SK-N-SH (cell line): ENCODE data around the gene TP73. TPM values are rescaled to one million over a fixed set of nuclear protein-coding genes. Genes with fewer than 3 reads are reported as not detected.

Experiments
- CTCF ChIA-PET: fragments of 300-600, 350-600 bp; formaldehyde crosslinking; extraction: SDS; loops from one replicate; lab custom pipeline; 2021; lab: Yijun Ruan, JAX
- POLR2A ChIA-PET: fragments of 350-600 bp; sonication (Branson Sonifier 250); formaldehyde crosslinking; extraction: SDS; loops from one replicate; lab custom pipeline; 2020; ENCODE audit warnings: antibody characterized with exemption, inconsistent platforms; lab: Yijun Ruan, JAX
- DNase-seq: peaks from one replicate; pipeline ENCODE4 v3.0.0; 2012
- H2AFZ ChIP-seq: fragments of 200-600 bp; sonication (generic); 2 replicates; pipeline ENCODE4 v1.8.1; 2016; ENCODE audit warnings: antibody characterized with exemption, mild to moderate bottlenecking, low read depth
- H3F3A ChIP-seq: fragments of 200-600 bp; sonication (generic); replicated peaks from 2 replicates; pipeline ENCODE3; 2016; ENCODE audit warnings: antibody characterized with exemption, mild to moderate bottlenecking; ENCODE audit not compliant: insufficient read depth
- H3K27ac ChIP-seq, 2 experiments: fragments of 200-500 bp in 1 of 2; fragments of 200-600 bp in 1 of 2; sonication (Bioruptor generic) in 1 of 2; sonication (generic), shearing (Covaris generic) in 1 of 2; 2 replicates each; pipeline versions ENCODE4 v1.5.1 to v1.6.1; 2014 to 2016; ENCODE audit warnings: low read depth in 2 of 2, inconsistent platforms in 1 of 2, low read length in 1 of 2, mild to moderate bottlenecking in 1 of 2, mixed read lengths in 1 of 2
- H3K27me3 ChIP-seq: fragments of 200-600 bp; sonication (generic), shearing (Covaris generic); 2 replicates; pipeline ENCODE4 v1.6.1; 2016; ENCODE audit warnings: mixed run types; ENCODE audit not compliant: insufficient read depth
- H3K36me3 ChIP-seq, 2 experiments: fragments of 200-500 bp in 1 of 2; fragments of 200-600 bp in 1 of 2; sonication (Bioruptor generic) in 1 of 2; sonication (generic) in 1 of 2; replicated peaks in 1 of 2; 2 replicates each; pipeline versions ENCODE3 to v1.5.1; 2014 to 2016; ENCODE audit warnings: low read length in 1 of 2, mild to moderate bottlenecking in 1 of 2; ENCODE audit not compliant: insufficient read depth in 2 of 2, control insufficient read depth in 1 of 2
- H3K4me1 ChIP-seq, 2 experiments: fragments of 200-500 bp in 1 of 2; fragments of 200-600 bp in 1 of 2; sonication (Bioruptor generic) in 1 of 2; sonication (generic), shearing (Covaris generic) in 1 of 2; 2 replicates each; pipeline versions ENCODE4 v1.5.1 to v1.6.1; 2014 to 2016; ENCODE audit warnings: low read depth in 1 of 2, low read length in 1 of 2, mixed run types in 1 of 2; ENCODE audit not compliant: insufficient read depth in 2 of 2, control insufficient read depth in 1 of 2
- H3K4me2 ChIP-seq: fragments of 200-600 bp; sonication (generic), shearing (Covaris generic); 2 replicates; pipeline ENCODE4 v1.6.1; 2017; ENCODE audit warnings: mixed run types
- H3K4me3 ChIP-seq, 2 experiments: fragments of 200-500 bp in 1 of 2; fragments of 200-600 bp in 1 of 2; sonication (Bioruptor generic) in 1 of 2; sonication (generic), shearing (Covaris generic) in 1 of 2; 2 replicates each; pipeline versions ENCODE4 v1.5.1 to v1.8.1; 2014 to 2016; ENCODE audit warnings: low read depth in 2 of 2, inconsistent platforms in 1 of 2, low read length in 1 of 2, mild to moderate bottlenecking in 1 of 2, mixed read lengths in 1 of 2, moderate library complexity in 1 of 2
- H3K79me2 ChIP-seq: fragments of 200-600 bp; sonication (generic); 2 replicates; pipeline ENCODE4 v1.8.1; 2017; ENCODE audit warnings: mild to moderate bottlenecking; ENCODE audit not compliant: insufficient read depth
- H3K9ac ChIP-seq: fragments of 200-600 bp; sonication (generic); 2 replicates; pipeline ENCODE4 v1.6.1; 2017; ENCODE audit warnings: mixed run types
- H3K9me2 ChIP-seq: fragments of 200-600 bp; sonication (generic); 2 replicates; pipeline ENCODE4 v1.6.1; 2017; ENCODE audit warnings: mixed run types
- H3K9me3 ChIP-seq: fragments of 200-600 bp; sonication (generic); 2 replicates; pipeline ENCODE4 v1.6.1; 2017; ENCODE audit warnings: mixed run types, mild to moderate bottlenecking, moderate library complexity
- H4K20me1 ChIP-seq: fragments of 200-600 bp; sonication (generic); 2 replicates; pipeline ENCODE4 v1.6.1; 2017; ENCODE audit warnings: mild to moderate bottlenecking, mixed run types; ENCODE audit not compliant: insufficient read depth
- CHD2 ChIP-seq: fragments of 150-350 bp; IDR thresholded peaks from 2 replicates; pipeline ENCODE4 v1.6.1; 2018; ENCODE audit warnings: low read length; ENCODE audit not compliant: partially characterized antibody
- EP300 ChIP-seq, 2 experiments: IDR thresholded peaks; 2 replicates each; pipeline versions ENCODE4 v1.4.0 to v1.6.1; 2012; ENCODE audit warnings: borderline replicate concordance in 1 of 2, low read depth in 1 of 2, low read length in 1 of 2
- FOSL2 ChIP-seq: IDR thresholded peaks from 2 replicates; pipeline ENCODE4 v1.4.0; 2012; ENCODE audit warnings: low read depth, mild to moderate bottlenecking, moderate library complexity, borderline replicate concordance
- FOXM1 ChIP-seq: IDR thresholded peaks from 2 replicates; pipeline ENCODE4 v1.4.0; 2012; ENCODE audit warnings: low read depth, mild to moderate bottlenecking
- JUND ChIP-seq: IDR thresholded peaks from 2 replicates; pipeline ENCODE4 v1.4.0; 2012
- MEF2A ChIP-seq: IDR thresholded peaks from 2 replicates; pipeline ENCODE4 v1.4.0; 2012; ENCODE audit warnings: low read depth, borderline replicate concordance
- NRF1 ChIP-seq: IDR thresholded peaks from 2 replicates; pipeline ENCODE4 v1.6.1; 2012; ENCODE audit warnings: low read depth, mild to moderate bottlenecking, low read length
- RCOR1 ChIP-seq: fragments of 150-350 bp; IDR thresholded peaks from 2 replicates; pipeline ENCODE4 v1.6.1; 2017; ENCODE audit warnings: antibody characterized with exemption, low read length
- REST ChIP-seq: IDR thresholded peaks from 2 replicates; pipeline ENCODE4 v1.6.1; 2012; ENCODE audit warnings: mild to moderate bottlenecking, low read depth, low read length, moderate library complexity
- RXRA ChIP-seq: IDR thresholded peaks from 2 replicates; pipeline ENCODE4 v1.4.0; 2012; ENCODE audit warnings: low read depth, mild to moderate bottlenecking, borderline replicate concordance
- SMC3 ChIP-seq: IDR thresholded peaks from 2 replicates; pipeline ENCODE4 v1.6.1; 2012; ENCODE audit warnings: low read depth, low read length, improper control_type of control experiment
- TAF1 ChIP-seq: IDR thresholded peaks from 2 replicates; pipeline ENCODE4 v1.6.1; 2012; ENCODE audit warnings: low read depth, mild to moderate bottlenecking, low read length, moderate library complexity, borderline replicate concordance
- TCF12 ChIP-seq: IDR thresholded peaks from 2 replicates; pipeline ENCODE4 v1.4.0; 2012
- YY1 ChIP-seq: IDR thresholded peaks from 2 replicates; pipeline ENCODE4 v1.4.0; 2012; ENCODE audit warnings: low read depth, mild to moderate bottlenecking
- WGBS: methylation state at CpG from one replicate; pipeline ENCODE4 v1.1.6; 2017; ENCODE audit warnings: low lambda C conversion rate; 5-methylcytosine and 5-hydroxymethylcytosine counted together
- polyA plus RNA-seq, 3 experiments: library from polyadenylated mRNA; depleted of rRNA; stranded (reverse); fragments of >200 nt; gene quantifications; 2 replicates each; pipeline ENCODE4 v1.2.3, GENCODE V29; 2012
- TF ChIP-seq, protein P1 (sequence below): IDR thresholded peaks from 2 replicates; pipeline ENCODE4; 2012
- TF ChIP-seq, protein P2 (sequence below): IDR thresholded peaks from 2 replicates; pipeline ENCODE4 v1.4.0; 2012; ENCODE audit warnings: low read depth
- TF ChIP-seq, protein P3 (sequence below): IDR thresholded peaks from 2 replicates; pipeline ENCODE4 v1.4.0; 2012; ENCODE audit warnings: low read depth, borderline replicate concordance

Gene TP73
- polyA plus RNA-seq, 1 of the 3 experiments (the other 2 are of a cell fraction), result 0.64 TPM

DNA sequence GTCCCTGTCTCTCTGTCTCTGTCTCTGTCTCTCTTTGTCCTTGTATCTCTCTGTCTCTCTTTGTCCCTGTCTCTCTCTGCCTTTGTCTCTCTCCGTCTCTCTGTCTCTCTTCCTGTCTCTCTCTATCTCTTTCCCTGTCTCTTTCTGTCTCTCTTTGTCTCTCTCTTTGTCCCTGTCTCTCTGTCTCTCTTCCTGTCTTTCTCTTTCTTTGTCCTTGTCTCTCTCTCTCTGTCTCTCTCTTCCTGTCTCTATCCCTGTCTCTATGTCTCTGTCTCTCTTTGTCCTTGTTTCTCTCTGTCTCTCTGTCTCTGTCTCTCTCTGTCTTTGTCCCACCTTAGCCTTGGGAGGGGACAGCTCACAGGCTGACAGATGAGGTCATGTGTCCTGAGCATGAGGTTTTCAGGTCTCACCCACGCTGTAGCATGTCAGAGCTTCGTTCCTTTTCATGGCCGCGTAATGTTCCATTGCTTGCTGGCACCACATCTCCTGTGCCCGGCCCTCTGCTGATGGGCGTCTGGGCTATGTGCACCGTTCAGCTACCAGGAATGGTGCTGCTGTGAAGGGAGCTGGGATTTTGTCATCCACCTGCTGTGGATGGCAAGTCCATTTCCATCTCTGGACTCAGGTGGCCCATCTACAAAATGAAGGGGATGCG, 27.6 kb downstream of the TP73 start:
- Histone ChIP-seq H3K4me3 (no peak overlapping the region), H3K79me2 (no peaks in the 10 kb centered on the region), H2AFZ (no peak overlapping the region), H3K27me3 (no peaks in the 10 kb centered on the region), H3K9me2 (no peaks in the 10 kb centered on the region), H3K9me3 (no peaks in the 10 kb centered on the region), H4K20me1 (no peaks in the 10 kb centered on the region), H3K36me3 (no peaks in the 10 kb centered on the region), H3K9ac (no peak overlapping the region), H3K4me1 (no peaks in the 10 kb centered on the region; a peak in 1 of 4 replicates), H3K4me2 (no peak overlapping the region), H3K27ac (no peak overlapping the region), H3F3A (no peaks in the 10 kb centered on the region)
- 87% methylated on average over 8 of the region's 9 CpGs for WGBS
- TF ChIP-seq TAF1 (no peak), RCOR1 (no peak), TCF12 (no peak), MEF2A (no peak), YY1 (no peak)
- TF ChIP-seq, protein P1, sequence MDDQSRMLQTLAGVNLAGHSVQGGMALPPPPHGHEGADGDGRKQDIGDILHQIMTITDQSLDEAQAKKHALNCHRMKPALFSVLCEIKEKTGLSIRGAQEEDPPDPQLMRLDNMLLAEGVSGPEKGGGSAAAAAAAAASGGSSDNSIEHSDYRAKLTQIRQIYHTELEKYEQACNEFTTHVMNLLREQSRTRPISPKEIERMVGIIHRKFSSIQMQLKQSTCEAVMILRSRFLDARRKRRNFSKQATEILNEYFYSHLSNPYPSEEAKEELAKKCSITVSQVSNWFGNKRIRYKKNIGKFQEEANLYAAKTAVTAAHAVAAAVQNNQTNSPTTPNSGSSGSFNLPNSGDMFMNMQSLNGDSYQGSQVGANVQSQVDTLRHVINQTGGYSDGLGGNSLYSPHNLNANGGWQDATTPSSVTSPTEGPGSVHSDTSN, result no peak
- TF ChIP-seq, protein P2, sequence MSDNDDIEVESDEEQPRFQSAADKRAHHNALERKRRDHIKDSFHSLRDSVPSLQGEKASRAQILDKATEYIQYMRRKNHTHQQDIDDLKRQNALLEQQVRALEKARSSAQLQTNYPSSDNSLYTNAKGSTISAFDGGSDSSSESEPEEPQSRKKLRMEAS, result no peak
- POLR2A ChIA-PET, result no interaction called here
- DNase-seq, result no peak
- CTCF ChIA-PET, result interaction anchor here (1.4 to 3.8 kb wide), 3 partner anchors 16 to 54 kb away, joined by 4 to 19 read pairs (median 5); no protein-coding TSS in a partner anchor

- Histone ChIP-seq H3K9me3 (no peaks in the 10 kb centered on the region), H3F3A (no peaks in the 10 kb centered on the region), H3K9ac (no peak overlapping the region), H2AFZ (no peak overlapping the region), H3K27me3 (no peaks in the 10 kb centered on the region), H3K4me3 (no peak overlapping the region), H3K4me1 (no peaks in the 10 kb centered on the region; a peak in 1 of 4 replicates), H3K4me2 (no peak overlapping the region), H3K27ac (no peak overlapping the region; a peak in 1 of 4 replicates), H4K20me1 (no peaks in the 10 kb centered on the region), H3K9me2 (no peaks in the 10 kb centered on the region), H3K79me2 (no peaks in the 10 kb centered on the region), H3K36me3 (no peaks in the 10 kb centered on the region)
- WGBS, result 74% methylated on average over 11 of the region's 20 CpGs
- CTCF ChIA-PET, result interaction anchor here (1.0 to 3.8 kb wide), 4 partner anchors 15 to 54 kb away, joined by 3 to 19 read pairs (median 4); no protein-coding TSS in a partner anchor
- no peak for DNase-seq
- POLR2A ChIA-PET, result no interaction called here
- TF ChIP-seq NRF1 (no peak), JUND (no peak), SMC3 (no peak), CHD2 (no peak), MEF2A (no peak), FOSL2 (no peak), RXRA (no peak), REST (no peak), RCOR1 (no peak), FOXM1 (no peak), EP300 (IDR thresholded peaks at IDR 0.05; ENCODE audit: borderline replicate concordance in 1 of 2, low read depth in 1 of 2, low read length in 1 of 2) (no peak)
- TF ChIP-seq, protein P3, sequence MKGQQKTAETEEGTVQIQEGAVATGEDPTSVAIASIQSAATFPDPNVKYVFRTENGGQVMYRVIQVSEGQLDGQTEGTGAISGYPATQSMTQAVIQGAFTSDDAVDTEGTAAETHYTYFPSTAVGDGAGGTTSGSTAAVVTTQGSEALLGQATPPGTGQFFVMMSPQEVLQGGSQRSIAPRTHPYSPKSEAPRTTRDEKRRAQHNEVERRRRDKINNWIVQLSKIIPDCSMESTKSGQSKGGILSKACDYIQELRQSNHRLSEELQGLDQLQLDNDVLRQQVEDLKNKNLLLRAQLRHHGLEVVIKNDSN, result no peak
- TF ChIP-seq, protein P2, result no peak
Observed at GRCh38 chr1:3680488-3681230, 28.3 kb downstream of the TP73 start.
